Measurements from ENCODE around the gene PDPR.
"Not testable (repeated sequence)": the region's sequence is repeated elsewhere in the genome, so short reads cannot be mapped to it uniquely, and the experiment has no call there.

Gene PDPR

DNA sequence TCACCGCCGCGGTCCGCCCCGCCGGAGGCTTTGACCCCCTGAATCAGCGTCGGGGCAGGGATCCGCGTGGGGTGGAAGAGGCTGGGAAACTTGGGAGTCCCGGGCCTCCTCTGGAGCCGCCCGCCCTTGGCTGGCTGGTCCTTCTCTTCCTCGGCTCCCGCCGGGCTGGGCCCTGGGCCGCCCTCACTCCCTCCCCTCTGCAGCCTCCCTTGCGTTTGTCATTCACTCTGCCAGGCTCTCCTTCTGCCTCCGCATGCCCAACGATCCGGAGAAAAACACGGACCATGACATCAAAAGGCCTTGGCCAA is 74.4 kb downstream of the PDPR start:
- not testable (repeated sequence) for DNase-seq (ENCODE audit: low spot score in 2 of 2); H3K4me3 Mint-ChIP-seq; ATAC-seq (replicated peaks; ENCODE audit: extremely low read depth, poor library complexity, severe bottlenecking); H3K36me3 Mint-ChIP-seq (ENCODE audit: insufficient read depth); H3K4me1 Mint-ChIP-seq; H3K27ac Mint-ChIP-seq (ENCODE audit: low read depth); H3K9me3 Mint-ChIP-seq; H3K27me3 Mint-ChIP-seq

DNA sequence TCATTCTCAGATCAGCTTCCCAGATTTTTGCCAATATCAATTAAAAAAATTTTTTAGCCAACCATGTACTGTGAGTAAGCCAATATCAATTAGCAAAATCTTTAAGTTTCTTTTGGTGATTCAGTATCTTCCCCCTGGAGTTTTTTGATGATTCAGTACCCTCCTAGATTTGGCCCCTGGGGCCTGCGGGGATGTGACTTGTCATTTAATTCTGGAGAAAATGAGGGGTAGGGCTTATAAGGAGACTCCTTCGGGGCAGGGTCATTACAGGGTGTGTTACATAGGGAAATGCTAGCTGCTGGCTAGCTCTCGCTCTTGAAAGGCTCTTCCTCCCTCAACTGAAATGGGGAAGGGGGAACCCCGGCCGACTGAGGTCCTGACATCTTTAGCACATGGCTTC is 76.4 kb downstream of the PDPR start:
- ATAC-seq (replicated peaks; ENCODE audit: extremely low read depth, poor library complexity, severe bottlenecking); H3K9me3 Mint-ChIP-seq; H3K27ac Mint-ChIP-seq (ENCODE audit: low read depth); H3K4me1 Mint-ChIP-seq; H3K4me3 Mint-ChIP-seq; DNase-seq (ENCODE audit: low spot score in 2 of 2); H3K36me3 Mint-ChIP-seq (ENCODE audit: insufficient read depth); H3K27me3 Mint-ChIP-seq: not testable (repeated sequence)

DNA sequence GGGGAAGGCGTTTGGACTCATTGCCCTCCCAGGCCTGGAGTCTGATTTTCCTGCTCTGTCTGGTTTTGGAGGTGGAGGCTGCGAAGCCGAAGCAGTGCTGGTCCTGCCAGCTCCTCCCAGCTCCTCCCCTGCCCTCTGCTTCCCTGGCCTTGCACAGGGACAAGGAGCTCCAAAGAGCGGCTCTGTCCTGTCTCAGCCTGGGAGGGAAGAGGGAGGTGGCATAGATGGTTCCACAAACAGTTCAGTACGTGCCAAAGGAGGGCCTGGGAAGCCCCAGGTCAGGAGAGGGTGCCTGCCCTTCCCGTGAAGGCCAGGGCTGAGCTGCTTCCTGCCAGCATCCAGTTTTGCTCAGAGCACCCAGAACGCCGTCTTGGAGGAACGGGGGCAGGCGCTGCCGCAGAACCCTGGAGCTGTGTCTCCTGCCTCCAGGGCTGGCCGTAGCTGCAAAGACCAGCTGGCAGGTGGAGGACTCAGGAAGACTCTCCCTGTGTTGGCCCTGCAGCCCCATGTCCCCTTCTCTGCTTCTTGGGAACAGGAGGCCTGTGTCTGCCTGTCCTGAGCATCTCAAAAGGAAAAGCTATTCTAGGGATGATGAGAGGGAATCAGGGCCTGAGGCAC is 82.7 kb downstream of the PDPR start:
- H3K4me3 Mint-ChIP-seq; H3K36me3 Mint-ChIP-seq (ENCODE audit: insufficient read depth); H3K4me1 Mint-ChIP-seq; DNase-seq (ENCODE audit: low spot score in 2 of 2); ATAC-seq (replicated peaks; ENCODE audit: extremely low read depth, poor library complexity, severe bottlenecking); H3K27me3 Mint-ChIP-seq; H3K9me3 Mint-ChIP-seq; H3K27ac Mint-ChIP-seq (ENCODE audit: low read depth): not testable (repeated sequence)

DNA sequence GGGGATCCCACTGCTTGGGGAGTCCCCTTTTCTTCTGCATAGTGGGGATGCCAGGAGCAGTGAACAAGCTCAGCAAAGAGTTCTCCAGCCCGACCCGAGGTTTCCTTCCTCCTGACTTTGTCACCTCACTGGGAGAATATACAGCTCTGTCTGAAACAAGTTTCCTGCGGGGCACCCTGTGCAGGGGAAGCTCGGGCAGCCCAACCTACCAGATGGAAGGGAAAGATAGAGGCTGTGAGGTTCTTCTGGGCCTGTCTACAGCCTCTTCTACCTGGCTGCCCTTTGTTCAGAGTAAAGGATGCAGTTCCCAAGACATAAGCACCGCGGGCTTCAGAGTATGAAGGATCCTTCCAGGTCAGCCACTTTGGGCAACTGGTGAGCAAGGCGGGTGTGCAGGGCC is 83.5 kb downstream of the PDPR start:
- DNase-seq (ENCODE audit: low spot score in 2 of 2); H3K27ac Mint-ChIP-seq (ENCODE audit: low read depth); H3K36me3 Mint-ChIP-seq (ENCODE audit: insufficient read depth); H3K9me3 Mint-ChIP-seq; H3K4me3 Mint-ChIP-seq; H3K27me3 Mint-ChIP-seq; H3K4me1 Mint-ChIP-seq; ATAC-seq (replicated peaks; ENCODE audit: extremely low read depth, poor library complexity, severe bottlenecking): not testable (repeated sequence)

DNA sequence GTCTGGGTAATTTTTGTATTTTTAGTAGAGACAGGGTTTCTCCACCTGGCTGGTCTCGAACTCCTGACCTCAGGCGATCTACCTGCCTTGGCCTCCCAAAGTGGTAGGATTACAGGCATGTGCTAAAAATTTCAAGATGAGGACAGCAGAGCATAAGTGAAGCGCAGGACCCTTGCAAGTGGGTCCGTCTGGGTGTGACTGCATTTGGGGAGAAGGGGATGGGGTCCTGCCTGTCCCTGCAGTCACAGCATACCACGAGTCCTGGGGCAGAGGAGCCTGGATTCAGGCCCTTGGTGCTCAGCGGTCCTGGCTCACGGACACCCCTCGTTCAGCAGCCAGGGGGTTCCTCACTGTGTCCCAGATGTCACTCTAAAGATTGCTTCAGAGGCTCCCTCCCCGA is 84.1 kb downstream of the PDPR start:
- not testable (repeated sequence) for H3K36me3 Mint-ChIP-seq (ENCODE audit: insufficient read depth); H3K4me1 Mint-ChIP-seq; H3K4me3 Mint-ChIP-seq; ATAC-seq (replicated peaks; ENCODE audit: extremely low read depth, poor library complexity, severe bottlenecking); H3K27me3 Mint-ChIP-seq; DNase-seq (ENCODE audit: low spot score in 2 of 2); H3K27ac Mint-ChIP-seq (ENCODE audit: low read depth); H3K9me3 Mint-ChIP-seq

DNA sequence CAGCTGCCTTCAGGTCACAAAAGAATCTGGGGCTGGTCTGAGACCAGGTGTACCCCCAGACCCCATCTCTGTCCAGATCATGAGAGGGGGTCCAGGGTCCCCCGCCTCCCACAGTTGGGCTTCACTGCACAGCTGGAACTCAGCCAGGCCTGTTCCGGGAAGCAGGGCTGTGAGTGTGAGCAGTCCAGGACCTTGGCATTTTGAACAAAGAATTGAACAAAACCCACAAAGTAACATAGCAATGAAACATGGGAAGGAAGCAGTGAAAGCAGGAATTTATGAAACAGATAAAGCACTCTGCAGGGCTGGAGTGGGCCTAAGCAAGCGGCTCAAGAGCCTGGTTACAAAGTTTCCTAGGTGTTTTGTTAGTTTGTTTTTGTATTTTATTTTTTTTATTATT is 84.5 kb downstream of the PDPR start:
- not testable (repeated sequence) for H3K27me3 Mint-ChIP-seq; H3K4me1 Mint-ChIP-seq; H3K27ac Mint-ChIP-seq (ENCODE audit: low read depth); H3K36me3 Mint-ChIP-seq (ENCODE audit: insufficient read depth); H3K9me3 Mint-ChIP-seq; DNase-seq (ENCODE audit: low spot score in 2 of 2); H3K4me3 Mint-ChIP-seq; ATAC-seq (replicated peaks; ENCODE audit: extremely low read depth, poor library complexity, severe bottlenecking)

DNA sequence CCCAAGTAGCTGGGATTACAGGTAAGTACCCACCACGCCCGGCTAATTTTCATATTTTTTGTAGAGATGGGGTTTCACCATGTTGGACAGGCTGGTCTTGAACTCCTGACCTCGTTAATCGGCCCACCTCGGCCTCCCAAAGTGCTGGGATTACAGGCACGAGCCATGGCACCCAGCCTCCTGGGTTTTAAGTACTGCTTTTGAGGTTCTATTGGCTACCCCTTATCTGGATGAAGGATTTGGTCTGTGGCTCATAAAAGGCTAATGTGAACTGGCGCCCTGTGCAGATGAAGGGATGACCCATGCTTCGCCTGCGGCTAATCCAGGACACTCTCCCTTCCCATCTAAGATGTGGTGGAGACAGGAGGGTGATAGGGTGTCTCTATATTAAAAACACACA is 85.0 kb downstream of the PDPR start:
- H3K9me3 Mint-ChIP-seq; H3K4me3 Mint-ChIP-seq; H3K27me3 Mint-ChIP-seq; ATAC-seq (replicated peaks; ENCODE audit: extremely low read depth, poor library complexity, severe bottlenecking); DNase-seq (ENCODE audit: low spot score in 2 of 2); H3K27ac Mint-ChIP-seq (ENCODE audit: low read depth); H3K4me1 Mint-ChIP-seq; H3K36me3 Mint-ChIP-seq (ENCODE audit: insufficient read depth): not testable (repeated sequence)

DNA sequence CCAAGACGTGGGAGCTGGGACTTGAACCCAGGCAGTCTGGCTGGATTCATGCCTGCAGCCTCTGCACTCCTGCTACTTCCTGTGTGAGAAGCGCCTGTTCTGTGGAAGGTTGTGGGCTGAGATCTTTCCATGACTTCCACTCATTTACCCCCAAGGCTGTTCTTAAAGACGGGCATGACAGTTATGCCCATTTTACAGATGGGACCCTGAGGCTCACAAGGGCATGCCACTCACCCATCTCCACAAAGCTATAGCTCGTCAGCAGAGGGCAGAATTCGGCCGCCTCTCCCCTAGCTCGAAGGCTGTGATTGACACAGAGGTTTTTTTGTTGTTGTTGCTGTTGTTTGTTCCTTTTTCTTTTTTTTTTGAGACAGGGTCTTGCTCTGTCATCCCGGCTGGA is 85.9 kb downstream of the PDPR start:
- not testable (repeated sequence) for ATAC-seq (replicated peaks; ENCODE audit: extremely low read depth, poor library complexity, severe bottlenecking); H3K36me3 Mint-ChIP-seq (ENCODE audit: insufficient read depth); H3K27me3 Mint-ChIP-seq; H3K27ac Mint-ChIP-seq (ENCODE audit: low read depth); H3K9me3 Mint-ChIP-seq; DNase-seq (ENCODE audit: low spot score in 2 of 2); H3K4me1 Mint-ChIP-seq; H3K4me3 Mint-ChIP-seq

DNA sequence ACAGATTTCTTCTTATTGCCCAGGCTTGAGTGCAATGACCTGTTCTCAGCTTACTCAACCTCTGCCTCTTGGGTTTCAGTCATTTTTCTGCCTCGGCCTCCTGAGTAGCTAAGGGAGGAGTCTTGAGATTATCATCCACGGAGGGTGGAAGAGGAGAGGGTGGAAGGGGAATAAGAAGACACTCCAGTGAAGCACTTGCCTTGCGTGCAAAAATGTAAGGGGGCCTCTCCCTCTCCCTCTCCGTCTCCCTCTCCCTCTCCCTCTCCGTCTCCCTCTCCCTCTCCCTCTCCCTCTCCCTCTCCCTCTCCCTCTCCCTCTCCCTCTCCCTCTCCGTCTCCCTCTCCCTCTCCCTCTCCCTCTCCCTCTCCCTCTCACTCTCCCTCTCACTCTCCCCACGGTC is 89.4 kb downstream of the PDPR start:
- ATAC-seq (replicated peaks; ENCODE audit: extremely low read depth, poor library complexity, severe bottlenecking); H3K36me3 Mint-ChIP-seq (ENCODE audit: insufficient read depth); H3K27me3 Mint-ChIP-seq; H3K4me1 Mint-ChIP-seq; H3K4me3 Mint-ChIP-seq; H3K9me3 Mint-ChIP-seq; H3K27ac Mint-ChIP-seq (ENCODE audit: low read depth); DNase-seq (ENCODE audit: low spot score in 2 of 2): not testable (repeated sequence)

DNA sequence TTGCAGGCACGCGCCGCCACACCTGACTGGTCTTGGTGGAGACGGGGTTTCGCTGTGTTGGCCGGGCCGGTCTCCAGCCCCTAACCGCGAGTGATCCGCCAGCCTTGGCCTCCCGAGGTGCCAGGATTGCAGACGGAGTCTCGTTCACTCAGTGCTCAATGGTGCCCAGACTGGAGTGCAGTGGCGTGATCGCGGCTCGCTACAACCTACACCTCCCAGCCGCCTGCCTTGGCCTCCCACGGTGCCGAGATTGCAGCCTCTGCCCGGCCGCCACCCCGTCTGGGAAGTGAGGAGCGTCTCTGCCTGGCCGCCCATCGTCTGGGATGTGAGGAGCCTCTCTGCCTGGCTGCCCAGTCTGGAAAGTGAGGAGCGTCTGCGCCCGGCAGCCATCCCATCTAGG is 89.9 kb downstream of the PDPR start:
- not testable (repeated sequence) for H3K4me1 Mint-ChIP-seq; H3K36me3 Mint-ChIP-seq (ENCODE audit: insufficient read depth); H3K27ac Mint-ChIP-seq (ENCODE audit: low read depth); H3K27me3 Mint-ChIP-seq; H3K4me3 Mint-ChIP-seq; DNase-seq (ENCODE audit: low spot score in 2 of 2); H3K9me3 Mint-ChIP-seq; ATAC-seq (replicated peaks; ENCODE audit: extremely low read depth, poor library complexity, severe bottlenecking)

DNA sequence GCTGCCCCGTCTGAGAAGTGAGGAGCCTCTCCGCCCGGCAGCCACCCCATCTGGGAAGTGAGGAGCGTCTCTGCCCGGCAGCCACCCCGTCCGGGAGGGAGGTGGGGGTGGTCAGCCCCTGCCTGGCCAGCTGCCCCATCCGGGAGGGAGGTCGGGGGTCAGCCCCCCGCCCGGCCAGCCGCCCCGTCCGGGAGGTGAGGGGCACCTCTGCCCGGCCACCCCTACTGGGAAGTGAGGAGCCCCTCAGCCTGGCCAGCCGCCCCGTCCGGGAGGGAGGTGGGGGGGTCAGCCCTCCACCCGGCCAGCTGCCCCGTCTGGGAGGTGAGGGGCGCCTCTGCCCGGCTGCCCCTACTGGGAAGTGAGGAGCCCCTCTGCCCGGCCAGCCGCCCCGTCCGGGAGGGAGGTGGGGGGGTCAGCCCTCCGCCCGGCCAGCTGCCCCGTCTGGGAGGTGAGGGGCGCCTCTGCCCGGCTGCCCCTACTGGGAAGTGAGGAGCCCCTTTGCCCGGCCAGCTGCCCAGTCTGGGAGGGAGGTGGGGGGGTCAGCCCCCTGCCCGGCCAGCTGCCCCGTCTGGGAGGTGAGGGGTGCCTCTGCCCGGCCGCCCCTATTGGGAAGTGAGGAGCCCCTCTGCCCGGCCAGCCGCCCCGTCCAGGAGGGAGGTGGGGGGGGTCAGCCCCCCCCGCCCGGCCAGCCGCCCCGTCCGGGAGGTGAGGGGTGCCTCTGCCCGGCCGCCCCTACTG is 90.7 kb downstream of the PDPR start:
- H3K9me3 Mint-ChIP-seq; H3K4me3 Mint-ChIP-seq; H3K27me3 Mint-ChIP-seq; DNase-seq (ENCODE audit: low spot score in 2 of 2); ATAC-seq (replicated peaks; ENCODE audit: extremely low read depth, poor library complexity, severe bottlenecking); H3K36me3 Mint-ChIP-seq (ENCODE audit: insufficient read depth); H3K27ac Mint-ChIP-seq (ENCODE audit: low read depth); H3K4me1 Mint-ChIP-seq: not testable (repeated sequence)

DNA sequence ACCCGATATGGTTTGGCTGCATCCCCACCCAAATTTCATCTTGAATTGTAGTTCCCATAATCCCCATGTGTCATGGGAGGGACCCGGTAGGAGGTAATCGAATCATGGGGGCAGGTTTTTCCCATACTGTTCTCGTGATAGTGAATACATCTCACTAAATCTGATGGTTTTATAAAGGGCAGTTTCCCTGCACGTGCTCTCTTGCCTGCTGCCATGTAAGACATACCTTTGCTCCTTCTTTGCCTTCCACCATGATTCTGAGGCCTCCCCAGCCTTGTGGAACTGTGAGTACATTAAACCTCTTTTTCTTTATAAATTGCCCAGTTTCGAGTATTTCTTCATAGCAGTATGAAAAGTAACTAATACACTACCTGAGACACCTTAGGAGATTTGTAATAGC is 92.2 kb downstream of the PDPR start:
- DNase-seq (ENCODE audit: low spot score in 2 of 2); H3K9me3 Mint-ChIP-seq; ATAC-seq (replicated peaks; ENCODE audit: extremely low read depth, poor library complexity, severe bottlenecking); H3K4me1 Mint-ChIP-seq; H3K4me3 Mint-ChIP-seq; H3K27ac Mint-ChIP-seq (ENCODE audit: low read depth); H3K27me3 Mint-ChIP-seq: not testable (repeated sequence)
- peaks cover 10% of the 10 kb centered on the region for H3K36me3 Mint-ChIP-seq (ENCODE audit: insufficient read depth)
